Tibial nerve (tissue), 4 donors: ENCODE results near the gene OR7C2. TPM values are rescaled to one million over a fixed set of nuclear protein-coding genes. Genes with fewer than 3 reads are reported as not detected.

Experiments used
- DNase-seq, 2 donors: peaks; one replicate each; pipeline ENCODE4 v3.0.0-alpha.2; 2019; ENCODE audit warnings: low spot score in 2 of 2
- H3K27ac ChIP-seq, 4 donors: fragments of 200-600 bp; sonication (generic) in 3 of 4; one replicate each; pipeline ENCODE4 v1.5.1; 2017 to 2019; ENCODE audit warnings: mild to moderate bottlenecking in 1 of 4
- H3K27me3 ChIP-seq, 2 donors: fragments of 200-600 bp; sonication (generic) in 1 of 2; one replicate each; pipeline versions ENCODE4 v1.5.1 to v1.6.0; 2017 to 2019
- H3K36me3 ChIP-seq, 3 donors: fragments of 200-600 bp; sonication (generic); one replicate each; pipeline ENCODE4 v1.5.1; 2018 to 2019
- H3K4me1 ChIP-seq, 4 donors: fragments of 200-600 bp; sonication (generic) in 3 of 4; one replicate each; pipeline ENCODE4 v1.5.1; 2017 to 2019
- H3K4me3 ChIP-seq, 4 donors: fragments of 200-600 bp; sonication (generic) in 3 of 4; one replicate each; pipeline ENCODE4 v1.5.1; 2017 to 2019; ENCODE audit warnings: mild to moderate bottlenecking in 1 of 4, moderate library complexity in 1 of 4
- H3K9me3 ChIP-seq, 4 donors: fragments of 200-600 bp; sonication (generic) in 3 of 4; one replicate each; pipeline ENCODE4 v1.5.1; 2017 to 2019
- EP300 ChIP-seq, 2 donors: sonication (generic); formaldehyde crosslinking; IDR thresholded peaks; one replicate each; pipeline ENCODE4 v1.6.1; 2017; ENCODE audit warnings: antibody characterized with exemption in 2 of 2, mild to moderate bottlenecking in 1 of 2
- POLR2A ChIP-seq, 2 donors: fragments of 450-650 bp; IDR thresholded peaks; one replicate each; pipeline ENCODE4 v1.6.1; 2017; ENCODE audit warnings: antibody characterized with exemption in 2 of 2, mild to moderate bottlenecking in 2 of 2, moderate library complexity in 2 of 2
- WGBS, 2 donors: methylation state at CpG; one replicate each; pipeline ENCODE4 v1.1.5; 2018; 5-methylcytosine and 5-hydroxymethylcytosine counted together
- total RNA-seq, 4 donors: library from RNA; depleted of rRNA; stranded (reverse); fragments of >200 nt; gene quantifications; one replicate each; pipeline ENCODE4 v1.1.0, GENCODE V29; 2016
- TF ChIP-seq, protein P1 (sequence below), 5 experiments: fragments of 200-600 bp in 3 of 5; fragments of 450-650 bp in 2 of 5; sonication (generic) in 3 of 5; IDR thresholded peaks; one replicate each; pipeline ENCODE4 v1.5.1; 2016 to 2019; ENCODE audit warnings: antibody characterized with exemption in 5 of 5, mild to moderate bottlenecking in 3 of 5, moderate library complexity in 2 of 5

Gene OR7C2
- total RNA-seq, 4 donors from 2014 or later = not detected

DNA sequence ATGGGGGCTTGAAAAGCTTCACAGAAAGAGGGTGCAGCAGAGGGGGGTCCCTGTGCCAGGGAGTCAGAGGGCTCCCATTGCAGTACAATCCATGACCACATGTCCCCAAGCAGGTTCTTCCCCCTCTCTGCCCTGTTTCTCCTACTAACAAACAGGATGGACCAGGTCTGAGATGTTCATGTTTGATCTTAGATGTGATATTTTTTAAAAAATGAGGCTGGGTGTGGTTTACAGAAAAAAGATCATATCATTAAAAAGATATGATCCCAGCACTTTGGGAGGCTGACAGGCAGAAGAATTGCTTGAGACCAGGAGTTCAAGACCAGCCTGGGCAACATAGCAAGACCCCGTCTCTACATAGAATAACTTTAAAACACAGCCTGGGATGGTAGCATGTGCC, 9.1 kb downstream of the OR7C2 start:
- Histone ChIP-seq H3K9me3 (peaks cover 0 to 7% (median 0%) of the 10 kb centered on the region in 4 donors), H3K4me1 (no peaks in the 10 kb centered on the region), H3K36me3 (no peaks in the 10 kb centered on the region), H3K4me3 (no peak overlapping the region), H3K27ac (no peak overlapping the region), H3K27me3 (no peaks in the 10 kb centered on the region)
- DNase-seq = no peak
- 79 to 100% methylated on average over 1 of the region's 1 CpG for WGBS, 2 donors
- TF ChIP-seq, protein P1, sequence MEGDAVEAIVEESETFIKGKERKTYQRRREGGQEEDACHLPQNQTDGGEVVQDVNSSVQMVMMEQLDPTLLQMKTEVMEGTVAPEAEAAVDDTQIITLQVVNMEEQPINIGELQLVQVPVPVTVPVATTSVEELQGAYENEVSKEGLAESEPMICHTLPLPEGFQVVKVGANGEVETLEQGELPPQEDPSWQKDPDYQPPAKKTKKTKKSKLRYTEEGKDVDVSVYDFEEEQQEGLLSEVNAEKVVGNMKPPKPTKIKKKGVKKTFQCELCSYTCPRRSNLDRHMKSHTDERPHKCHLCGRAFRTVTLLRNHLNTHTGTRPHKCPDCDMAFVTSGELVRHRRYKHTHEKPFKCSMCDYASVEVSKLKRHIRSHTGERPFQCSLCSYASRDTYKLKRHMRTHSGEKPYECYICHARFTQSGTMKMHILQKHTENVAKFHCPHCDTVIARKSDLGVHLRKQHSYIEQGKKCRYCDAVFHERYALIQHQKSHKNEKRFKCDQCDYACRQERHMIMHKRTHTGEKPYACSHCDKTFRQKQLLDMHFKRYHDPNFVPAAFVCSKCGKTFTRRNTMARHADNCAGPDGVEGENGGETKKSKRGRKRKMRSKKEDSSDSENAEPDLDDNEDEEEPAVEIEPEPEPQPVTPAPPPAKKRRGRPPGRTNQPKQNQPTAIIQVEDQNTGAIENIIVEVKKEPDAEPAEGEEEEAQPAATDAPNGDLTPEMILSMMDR (IDR thresholded peaks at IDR 0.05) = no peak
- TF ChIP-seq POLR2A (IDR thresholded peaks at IDR 0.05) (no peak), EP300 (IDR thresholded peaks at IDR 0.05) (no peak)

DNA sequence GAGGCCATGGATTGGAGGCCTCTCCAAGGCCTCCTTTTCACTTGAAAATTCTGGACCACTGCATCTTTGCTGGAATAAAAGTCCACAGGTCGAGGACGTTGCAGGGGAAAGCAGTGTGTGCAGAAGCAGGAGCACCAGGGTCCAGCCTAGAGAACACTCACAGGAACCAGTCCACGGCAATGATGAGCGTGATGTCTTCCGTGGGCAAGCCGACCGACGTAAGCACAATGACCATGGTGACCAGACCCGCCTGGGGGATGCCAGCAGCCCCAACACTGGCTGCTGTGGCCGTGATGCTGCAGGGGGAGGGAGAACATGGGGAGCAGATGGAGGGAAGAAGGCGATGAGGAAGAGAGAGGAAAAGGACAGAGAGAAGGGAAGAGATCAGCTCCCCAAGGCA, 11.5 kb downstream of the OR7C2 start:
- TF ChIP-seq POLR2A (IDR thresholded peaks at IDR 0.05) = no peak
- TF ChIP-seq, protein P1 (IDR thresholded peaks at IDR 0.05) = no peak
- Histone ChIP-seq H3K9me3 (peaks cover 0 to 26% (median 0%) of the 10 kb centered on the region in 4 donors), H3K27me3 (no peaks in the 10 kb centered on the region), H3K27ac (no peak overlapping the region), H3K4me3 (no peak overlapping the region), H3K36me3 (no peaks in the 10 kb centered on the region), H3K4me1 (no peaks in the 10 kb centered on the region)
- no peak for DNase-seq
- WGBS, 2 donors = 84% methylated on average over 11 of the region's 11 CpGs

DNA sequence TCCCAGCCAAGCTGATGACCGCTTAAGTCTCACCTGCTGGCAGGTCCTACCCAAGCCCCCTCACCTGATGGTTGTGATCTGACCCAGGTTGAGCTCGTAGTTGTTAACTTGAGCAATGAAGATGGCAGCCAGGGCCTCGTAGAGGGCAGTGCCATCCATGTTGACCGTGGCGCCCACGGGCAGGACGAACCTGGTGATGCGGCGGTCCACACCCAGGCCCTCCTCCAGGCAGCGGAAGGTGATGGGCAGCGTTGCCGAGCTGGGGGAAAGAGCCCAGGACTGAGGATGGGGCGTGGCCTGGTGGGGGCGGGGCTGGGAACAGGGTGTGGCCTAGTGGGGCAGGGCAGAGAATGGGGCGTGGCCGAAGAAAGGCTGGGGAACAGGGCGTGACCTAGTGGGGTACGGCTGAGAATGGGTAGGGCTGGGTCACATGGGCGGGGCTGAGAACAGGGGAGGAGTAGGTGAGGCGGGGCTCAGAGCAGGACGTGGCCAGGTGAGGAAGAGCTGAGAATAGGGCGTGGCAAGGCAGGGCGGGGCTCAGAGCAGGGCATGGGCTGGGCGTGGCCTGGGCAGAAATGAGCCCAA, 12.9 kb downstream of the OR7C2 start:
- Histone ChIP-seq H3K4me3 (no peak overlapping the region), H3K27me3 (no peaks in the 10 kb centered on the region), H3K36me3 (no peaks in the 10 kb centered on the region), H3K27ac (no peak overlapping the region), H3K4me1 (no peaks in the 10 kb centered on the region), H3K9me3 (peaks cover 0 to 40% (median 1%) of the 10 kb centered on the region in 4 donors)
- TF ChIP-seq, protein P1 (IDR thresholded peaks at IDR 0.05) = no peak
- TF ChIP-seq EP300 (IDR thresholded peaks at IDR 0.05) = no peak
- no peak for DNase-seq
- WGBS, 2 donors = 27 to 31% methylated on average over 19 to 24 of the region's 24 CpGs

DNA sequence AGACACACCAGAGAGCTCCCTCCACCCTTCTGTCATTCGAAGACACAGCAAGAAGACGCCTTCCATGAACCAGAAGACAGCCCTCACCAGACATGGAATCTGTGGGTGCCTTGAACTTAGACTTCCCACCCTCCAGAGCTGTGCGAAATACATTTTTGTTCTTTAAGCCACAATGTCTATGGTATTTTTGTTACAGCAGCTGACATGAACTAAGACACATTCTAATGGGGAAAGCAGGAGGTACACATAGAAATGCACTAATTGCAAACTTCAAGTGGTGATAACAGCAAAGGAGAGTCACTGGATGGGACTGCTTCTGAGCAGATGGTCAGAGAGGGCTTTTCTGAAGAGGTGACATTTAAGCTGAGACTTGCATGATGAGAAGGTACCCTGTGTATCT, 16.2 kb downstream of the OR7C2 start:
- Histone ChIP-seq H3K36me3 (no peaks in the 10 kb centered on the region), H3K9me3 (peaks cover 0 to 70% (median 4%) of the 10 kb centered on the region in 4 donors), H3K4me3 (no peak overlapping the region), H3K4me1 (no peaks in the 10 kb centered on the region), H3K27ac (no peak overlapping the region), H3K27me3 (no peaks in the 10 kb centered on the region)
- 81 to 95% methylated on average over 3 of the region's 3 CpGs for WGBS, 2 donors
- TF ChIP-seq, protein P1 (IDR thresholded peaks at IDR 0.05) = no peak
- TF ChIP-seq POLR2A (IDR thresholded peaks at IDR 0.05) = no peak
- TF ChIP-seq EP300 (IDR thresholded peaks at IDR 0.05) = no peak
- no peak for DNase-seq

DNA sequence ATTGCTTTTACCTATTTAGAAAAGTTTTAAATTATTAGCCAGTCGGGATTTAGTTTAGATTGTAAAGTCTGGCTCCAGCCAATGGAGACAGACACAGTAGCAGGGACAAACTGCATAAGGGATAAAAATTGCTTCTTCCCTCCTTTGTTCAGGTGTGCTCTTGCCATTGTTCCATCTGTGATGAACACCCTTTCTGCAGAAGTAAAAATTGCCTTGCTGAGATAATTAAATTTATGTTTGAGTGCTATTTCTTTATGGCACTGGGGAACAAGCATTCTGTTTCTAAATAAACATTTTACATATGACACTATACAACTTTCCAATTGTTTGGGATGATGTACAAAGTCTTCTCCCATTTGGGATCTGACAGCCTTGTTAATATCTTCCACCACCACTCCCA, 18.0 kb downstream of the OR7C2 start:
- Histone ChIP-seq H3K36me3 (no peaks in the 10 kb centered on the region), H3K4me3 (no peak overlapping the region), H3K9me3 (peaks cover 0 to 79% (median 4%) of the 10 kb centered on the region in 4 donors), H3K27ac (no peak overlapping the region), H3K4me1 (no peaks in the 10 kb centered on the region), H3K27me3 (no peaks in the 10 kb centered on the region)
- WGBS, 2 donors = 69 to 88% methylated on average over 1 of the region's 1 CpG
- no peak for TF ChIP-seq EP300 (IDR thresholded peaks at IDR 0.05)
- TF ChIP-seq POLR2A (IDR thresholded peaks at IDR 0.05) = no peak
- TF ChIP-seq, protein P1 (IDR thresholded peaks at IDR 0.05) = no peak
- DNase-seq = no peak
